Measurements from ENCODE around the gene USP10. TPM values are rescaled to one million over a fixed set of nuclear protein-coding genes. Genes with fewer than 3 reads are reported as not detected.
"Not testable (repeated sequence)": the region's sequence is repeated elsewhere in the genome, so short reads cannot be mapped to it uniquely, and the experiment has no call there.

USP10 gene
- total RNA-seq, 4 donors from 2014 or later: 44.6 to 89.6 (median 55.9) TPM

DNA sequence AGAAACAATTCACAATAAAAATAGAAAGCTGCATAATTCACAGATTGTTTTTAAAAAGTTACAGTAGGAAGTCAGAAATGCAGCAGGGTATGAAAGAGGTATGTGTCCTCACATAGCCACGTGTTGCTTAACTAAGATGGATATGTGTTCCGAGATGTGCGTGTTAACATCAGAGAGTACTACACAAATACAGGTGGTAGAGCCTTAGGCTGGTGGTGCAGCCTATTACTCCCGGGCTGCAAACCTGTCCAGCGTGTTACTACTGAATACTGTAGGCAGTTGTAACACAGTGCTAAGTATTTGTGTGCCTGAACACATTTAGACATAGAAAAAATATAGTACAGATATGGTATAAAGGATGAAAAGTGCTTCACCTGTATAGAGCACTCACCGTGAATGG lies 46.4 kb downstream of the USP10 start:
- TF ChIP-seq, protein P1, sequence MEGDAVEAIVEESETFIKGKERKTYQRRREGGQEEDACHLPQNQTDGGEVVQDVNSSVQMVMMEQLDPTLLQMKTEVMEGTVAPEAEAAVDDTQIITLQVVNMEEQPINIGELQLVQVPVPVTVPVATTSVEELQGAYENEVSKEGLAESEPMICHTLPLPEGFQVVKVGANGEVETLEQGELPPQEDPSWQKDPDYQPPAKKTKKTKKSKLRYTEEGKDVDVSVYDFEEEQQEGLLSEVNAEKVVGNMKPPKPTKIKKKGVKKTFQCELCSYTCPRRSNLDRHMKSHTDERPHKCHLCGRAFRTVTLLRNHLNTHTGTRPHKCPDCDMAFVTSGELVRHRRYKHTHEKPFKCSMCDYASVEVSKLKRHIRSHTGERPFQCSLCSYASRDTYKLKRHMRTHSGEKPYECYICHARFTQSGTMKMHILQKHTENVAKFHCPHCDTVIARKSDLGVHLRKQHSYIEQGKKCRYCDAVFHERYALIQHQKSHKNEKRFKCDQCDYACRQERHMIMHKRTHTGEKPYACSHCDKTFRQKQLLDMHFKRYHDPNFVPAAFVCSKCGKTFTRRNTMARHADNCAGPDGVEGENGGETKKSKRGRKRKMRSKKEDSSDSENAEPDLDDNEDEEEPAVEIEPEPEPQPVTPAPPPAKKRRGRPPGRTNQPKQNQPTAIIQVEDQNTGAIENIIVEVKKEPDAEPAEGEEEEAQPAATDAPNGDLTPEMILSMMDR (IDR thresholded peaks at IDR 0.05): no peak
- ATAC-seq (ENCODE audit: low FRiP score): no peak
- no peak for DNase-seq (ENCODE audit: low spot score)

DNA sequence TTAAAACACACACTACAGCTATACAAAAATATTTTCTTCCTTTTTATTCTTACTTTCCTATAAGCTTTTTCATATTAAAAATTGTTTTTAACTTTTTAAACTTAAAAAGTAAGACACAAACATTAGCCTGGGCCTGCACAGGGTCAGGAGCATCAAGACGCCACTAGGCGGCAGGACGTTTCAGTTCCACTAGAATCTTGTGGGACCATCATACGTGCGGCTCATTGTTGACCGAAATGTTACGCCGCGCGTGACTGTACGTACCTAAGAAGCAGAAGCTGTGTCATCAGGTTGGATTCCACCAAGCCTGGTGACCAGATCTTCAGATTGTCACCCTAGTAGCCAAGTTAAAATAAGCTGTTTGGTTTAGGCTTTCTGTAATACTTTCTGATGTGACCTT lies 47.1 kb downstream of the USP10 start:
- no peak for DNase-seq (ENCODE audit: low spot score)
- TF ChIP-seq, protein P1 (IDR thresholded peaks at IDR 0.05): no peak

DNA sequence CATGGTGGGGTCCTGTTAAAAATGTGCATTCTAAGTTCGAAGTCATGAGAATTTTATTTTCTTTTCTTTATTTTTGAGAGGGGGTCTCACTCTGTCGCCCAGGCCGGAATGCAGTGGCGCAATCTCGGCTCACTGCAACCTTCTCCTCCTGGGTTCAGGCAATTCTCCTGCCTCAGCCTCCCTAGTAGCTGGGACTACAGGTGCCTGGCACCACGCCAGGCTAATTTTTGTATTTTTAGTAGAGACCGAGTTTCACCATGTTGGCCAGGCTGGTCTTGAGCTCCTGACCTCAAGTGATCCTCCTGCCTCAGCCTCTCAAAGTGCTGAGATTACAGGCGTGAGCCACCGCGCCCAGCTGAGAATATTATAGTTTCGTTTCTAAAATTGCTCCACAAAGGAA lies 48.4 kb downstream of the USP10 start:
- not testable (repeated sequence) for ATAC-seq (ENCODE audit: low FRiP score); DNase-seq (ENCODE audit: low spot score)

More for the DNA sequence above, 47.1 kb downstream of the USP10 start:
- no peak for ATAC-seq (ENCODE audit: low FRiP score)

DNA sequence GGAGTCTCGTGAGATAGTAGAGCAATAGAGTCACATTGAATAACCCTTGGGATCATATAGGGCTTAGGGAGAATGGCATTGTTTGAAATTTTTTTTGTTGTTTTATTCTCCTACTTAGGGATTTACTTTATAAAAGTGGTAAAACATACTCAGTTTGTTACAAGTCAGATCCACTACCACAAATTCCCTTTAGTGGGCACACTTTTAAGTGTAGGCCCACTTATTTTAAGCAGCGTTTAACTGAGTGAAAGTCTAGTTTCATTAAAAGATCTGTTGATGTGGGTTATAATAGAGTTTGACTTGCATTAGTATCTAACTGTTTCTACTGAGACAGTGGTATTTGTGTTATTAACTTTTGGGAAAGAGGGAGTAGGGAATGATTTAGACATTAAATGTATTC lies 49.3 kb downstream of the USP10 start:
- DNase-seq (ENCODE audit: low spot score) (no peak), ATAC-seq (ENCODE audit: low FRiP score) (no peak)
- TF ChIP-seq, protein P1 (IDR thresholded peaks at IDR 0.05): no peak

DNA sequence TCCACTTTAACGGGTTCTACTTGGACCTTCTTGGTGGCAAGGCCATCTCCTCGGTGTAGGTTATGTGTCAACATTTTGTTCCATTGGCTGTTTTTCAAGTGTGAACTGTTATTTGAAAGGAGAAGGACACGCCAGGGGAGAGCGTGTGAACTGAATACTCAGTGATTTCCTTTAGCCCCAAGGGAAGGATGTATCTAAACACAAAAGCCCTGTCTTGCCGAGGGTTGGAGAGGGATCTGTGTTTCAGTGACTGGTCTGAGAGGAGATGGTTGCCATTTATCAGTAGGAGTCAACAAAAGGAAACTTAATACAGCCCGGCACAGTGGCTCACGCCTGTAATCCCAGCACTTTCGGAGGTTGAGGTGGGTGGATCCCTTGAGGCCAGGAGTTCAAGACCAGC lies 50.0 kb downstream of the USP10 start:
- DNase-seq (ENCODE audit: low spot score) (no peak), ATAC-seq (ENCODE audit: low FRiP score) (no peak)
- TF ChIP-seq, protein P1 (IDR thresholded peaks at IDR 0.05): no peak

DNA sequence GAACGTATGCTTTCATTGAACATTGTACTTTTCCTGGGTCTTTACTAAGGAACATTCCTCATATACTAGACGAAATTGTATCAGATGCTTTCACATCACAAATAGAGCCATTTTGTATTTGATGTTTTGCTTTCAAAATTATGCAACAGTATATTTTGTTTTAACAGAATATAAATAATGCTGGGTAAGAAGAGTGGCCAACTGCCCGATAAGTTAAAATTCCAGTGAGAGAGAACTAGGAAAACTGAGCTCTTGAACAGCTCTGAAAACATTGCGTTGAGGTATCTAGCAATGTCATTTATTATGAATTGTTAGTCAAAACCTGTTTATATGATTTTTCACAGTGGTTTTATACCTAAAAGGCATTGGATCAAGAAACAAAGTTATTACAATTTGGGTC lies 50.8 kb downstream of the USP10 start:
- TF ChIP-seq, protein P1 (IDR thresholded peaks at IDR 0.05): no peak
- ATAC-seq (ENCODE audit: low FRiP score) (no peak), DNase-seq (ENCODE audit: low spot score) (no peak)

DNA sequence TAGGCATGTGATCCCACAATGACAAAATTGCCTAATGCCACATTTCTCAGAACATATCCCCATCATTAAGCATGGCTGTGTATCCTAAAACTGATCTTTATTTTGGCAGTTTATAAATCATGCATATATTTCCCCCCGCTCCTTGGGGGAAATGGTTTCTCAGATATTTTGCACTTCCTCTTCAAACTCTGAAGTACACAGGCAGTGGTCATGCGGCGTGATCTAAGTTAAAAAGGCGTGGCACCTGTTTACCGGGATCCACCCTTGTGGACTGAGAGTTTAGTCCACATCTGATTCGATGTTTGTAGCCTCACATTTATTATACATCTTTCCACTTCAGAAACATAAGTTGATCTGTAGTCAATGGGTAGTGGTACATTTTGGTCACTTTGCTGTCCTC lies 51.4 kb downstream of the USP10 start:
- TF ChIP-seq, protein P1 (IDR thresholded peaks at IDR 0.05): no peak
- ATAC-seq (ENCODE audit: low FRiP score): no peak
- no peak for DNase-seq (ENCODE audit: low spot score)

DNA sequence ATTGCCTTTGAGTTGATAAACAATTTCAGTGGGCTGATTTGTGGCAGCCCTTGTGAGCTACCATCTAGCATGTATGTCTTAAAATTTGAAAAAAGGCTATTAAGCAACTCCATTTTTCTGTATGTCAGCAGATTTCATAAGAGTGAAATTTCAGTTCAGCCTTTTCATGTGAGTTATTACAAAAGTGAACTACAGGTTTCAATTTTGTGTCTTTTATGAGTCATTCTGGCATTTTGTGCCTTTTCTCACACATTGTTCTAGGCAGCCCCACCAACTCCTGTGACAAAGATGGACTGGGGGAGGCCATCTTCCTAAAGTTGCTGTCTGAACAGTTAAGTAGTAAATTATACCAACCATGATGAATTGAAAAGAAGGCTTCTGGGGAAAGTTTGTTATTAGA lies 52.1 kb downstream of the USP10 start:
- ATAC-seq (ENCODE audit: low FRiP score) (no peak), DNase-seq (ENCODE audit: low spot score) (no peak)
- TF ChIP-seq, protein P1 (IDR thresholded peaks at IDR 0.05): no peak

Measured in omental fat pad (tissue), 4 donors.